ENCODE data around the gene CD248.

CD248 gene

GRCh38 chr11:66268952-66269905, 47.6 kb downstream of the CD248 start (continued):
- TF ChIP-seq ZNF174 (tag by site-specific recombination; IDR thresholded peaks at IDR 0.05): no peak
- TF ChIP-seq IKZF3 (tag by site-specific recombination; IDR thresholded peaks at IDR 0.05): 0 out of 2 replicates have a peak, but pooled peaks have one; percentile 4
- no peak for TF ChIP-seq ZNF350 (tag by site-specific recombination; IDR thresholded peaks at IDR 0.05)
- TF ChIP-seq ZNF280C (tag by site-specific recombination; IDR thresholded peaks at IDR 0.05): no peak
- TF ChIP-seq ZNF830 (tag by site-specific recombination; IDR thresholded peaks at IDR 0.05; ENCODE audit: low read depth): no peak
- TF ChIP-seq ZFHX2 (tag by site-specific recombination; conservative IDR thresholded peaks at IDR 0.05): no peak
- TF ChIP-seq ZBTB1 (tag by site-specific recombination; IDR thresholded peaks at IDR 0.05): no peak
- TF ChIP-seq ZNF37A (tag by site-specific recombination; IDR thresholded peaks at IDR 0.05): no peak
- no peak for TF ChIP-seq ZNF513 (tag by site-specific recombination; IDR thresholded peaks at IDR 0.05)
- TF ChIP-seq ZNF366 (tag by site-specific recombination; conservative IDR thresholded peaks at IDR 0.05): no peak
- TF ChIP-seq ZNF600 (tag by site-specific recombination; IDR thresholded peaks at IDR 0.05): peak; percentile 63
- no peak for TF ChIP-seq REST (tag by site-specific recombination; IDR thresholded peaks at IDR 0.05)
- no peak for TF ChIP-seq ZNF548 (tag by site-specific recombination; IDR thresholded peaks at IDR 0.05)
- TF ChIP-seq ZBTB17 (tag by site-specific recombination; IDR thresholded peaks at IDR 0.05): peak; percentile 67; the same call in 1 of the 2 replicates
- peak; percentile 88 for TF ChIP-seq ZNF664 (tag by site-specific recombination; IDR thresholded peaks at IDR 0.05)
- peak; percentile 9; the same call in 1 of the 2 replicates for TF ChIP-seq SP3 (tag by site-specific recombination; IDR thresholded peaks at IDR 0.05)
- TF ChIP-seq ZNF19 (tag by site-specific recombination; IDR thresholded peaks at IDR 0.05; ENCODE audit: low read depth): no peak

DNA sequence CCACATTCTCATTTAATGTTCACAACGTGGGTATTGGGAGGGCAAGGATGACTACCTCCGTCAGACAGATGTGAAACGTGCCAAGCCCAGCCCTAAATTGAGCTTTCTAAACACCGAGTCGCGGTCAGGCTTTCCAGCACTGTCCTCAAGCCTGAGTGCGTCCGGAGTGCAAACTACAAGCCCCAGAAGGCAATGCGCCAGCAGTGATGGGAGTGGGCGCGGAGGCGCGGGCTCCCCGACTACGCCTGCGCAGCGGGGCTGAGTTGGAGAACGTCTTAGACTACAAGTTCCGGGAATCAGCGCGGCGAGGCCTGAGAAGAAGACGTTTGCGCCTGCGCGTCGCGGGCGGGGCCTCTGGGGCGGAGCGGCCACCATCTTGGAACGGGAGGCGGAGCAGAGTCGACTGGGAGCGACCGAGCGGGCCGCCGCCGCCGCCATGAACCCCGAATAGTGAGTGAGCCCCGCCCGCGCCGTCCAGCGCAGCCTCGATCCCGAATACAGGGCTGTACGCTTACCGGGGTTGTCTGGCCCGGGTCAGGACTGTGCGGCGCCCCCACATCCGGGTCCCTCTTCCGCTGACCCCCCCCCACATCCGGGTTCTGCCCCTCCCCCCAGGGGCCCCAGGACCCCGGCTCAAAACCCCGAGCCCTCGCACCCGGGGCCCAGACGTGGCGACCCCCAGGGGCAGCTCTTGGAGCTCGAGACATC, 48.4 kb downstream of the CD248 start, which contains the start of gene RAB1B:
TSS of gene RAB1B (plus strand) at position 396 of the 708 bp plus-strand sequence. CDS start at position 437, 41 bp downstream.
- peaks cover 0 to 66% of the 10 kb centered on the region in 2 experiments; a peak in 2 of 3 replicates for H3K36me3 ChIP-seq (ENCODE audit: control insufficient read depth in 2 of 2, insufficient read depth in 1 of 2, low read length in 2 of 2)
- H3K27ac ChIP-seq (ENCODE audit: extremely low read depth, low read depth, low read length): peak within 1 kb of the TSS; percentile 73
- CTCF ChIA-PET: interaction anchor here (0.5 to 4.9 kb wide), 7 partner anchors 10 to 200 kb away, joined by 3 to 24 read pairs (median 5); partner anchors contain the start of gene YIF1A
- POLR2A ChIA-PET: interaction anchor here (0.5 to 1.8 kb wide), 11 partner anchors 8 to 409 kb away, joined by 3 to 9 read pairs (median 5); partner anchors contain the start of genes CNIH2, DPP3, MUS81 and YIF1A
- H3K9me3 ChIP-seq (ENCODE audit: control insufficient read depth, insufficient read depth, low read depth, low read length): no peaks in the 10 kb centered on the region
- peak within 1 kb of the TSS; percentile 92 for H3K4me3 ChIP-seq (ENCODE audit: low read depth, low read length)
- H3K4me1 ChIP-seq (ENCODE audit: control insufficient read depth, insufficient read depth, low read length): peaks cover 2% of the 10 kb centered on the region; the same call in 1 of the 2 replicates
- no peak for TF ChIP-seq ZNF555 (tag by site-specific recombination; conservative IDR thresholded peaks at IDR 0.05)
- peak; percentile 97 for TF ChIP-seq ZNF76 (tag by site-specific recombination; IDR thresholded peaks at IDR 0.05; ENCODE audit: borderline replicate concordance, low read depth)
- TF ChIP-seq ZBTB17 (tag by site-specific recombination; IDR thresholded peaks at IDR 0.05): peak; percentile 85
- peak; percentile 34; the same call in 1 of the 2 replicates for TF ChIP-seq KLF8 (tag by site-specific recombination; IDR thresholded peaks at IDR 0.05)
- peak; percentile 52 for TF ChIP-seq EGR2 (tag by site-specific recombination; IDR thresholded peaks at IDR 0.05; ENCODE audit: low read depth)
- no peak for TF ChIP-seq ZNF184 (tag by site-specific recombination; IDR thresholded peaks at IDR 0.05)
- peak; percentile 92 for TF ChIP-seq SP3 (tag by site-specific recombination; IDR thresholded peaks at IDR 0.05)
- peak; percentile 76 for TF ChIP-seq YY2 (tag by site-specific recombination; IDR thresholded peaks at IDR 0.05)
- TF ChIP-seq SP2 (tag by site-specific recombination; IDR thresholded peaks at IDR 0.05): peak; percentile 63
- TF ChIP-seq PBX3 (CRISPR knock-in tag; IDR thresholded peaks at IDR 0.05): no peak
- no peak for TF ChIP-seq ZNF626 (tag by site-specific recombination; IDR thresholded peaks at IDR 0.05)
